ENCODE data around the gene IFNL1.
"Not testable (repeated sequence)": the region's sequence is repeated elsewhere in the genome, so short reads cannot be mapped to it uniquely, and the experiment has no call there.

The IFNL1 gene

GRCh38 chr19:39334444-39334976, 38.3 kb downstream of the IFNL1 start:
- no peak for DNase-seq

DNA sequence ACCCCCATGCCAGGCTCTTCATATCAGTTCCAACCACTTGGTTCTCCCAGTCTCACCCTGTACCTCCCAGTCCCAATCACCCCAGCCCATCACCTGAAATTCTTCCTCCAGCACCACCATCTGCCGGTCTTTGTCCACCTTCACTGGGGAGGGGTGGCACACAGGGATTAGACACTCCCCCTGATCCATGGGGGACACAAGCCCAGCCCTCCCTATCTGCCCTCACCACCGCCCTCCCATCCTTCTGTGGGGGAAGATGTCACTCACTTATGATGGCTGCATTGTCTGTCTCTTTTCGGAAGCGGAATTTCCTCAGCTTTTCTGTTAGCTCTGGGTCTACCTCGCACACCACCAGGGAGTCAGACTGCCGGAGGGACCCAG, 39.0 kb downstream of the IFNL1 start:
- no peak for DNase-seq

DNA sequence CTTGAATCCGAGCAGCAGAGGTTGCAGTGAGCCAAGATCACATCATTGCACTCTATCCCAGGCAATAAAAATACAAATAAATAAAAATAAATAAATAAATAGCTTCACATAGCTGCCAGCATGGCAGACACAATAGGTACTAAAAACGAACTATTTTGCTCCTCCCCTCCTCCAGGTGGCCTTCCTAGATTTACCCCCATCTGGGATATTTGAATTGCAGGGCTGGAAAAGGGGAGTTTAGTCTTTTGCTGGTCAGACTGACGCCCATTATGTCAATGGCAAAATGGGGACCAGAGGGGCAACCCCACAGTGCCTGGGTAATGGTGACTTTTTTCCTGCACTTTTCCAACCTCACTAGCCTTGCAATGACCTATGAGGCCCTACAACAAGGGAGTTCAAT, 40.3 kb downstream of the IFNL1 start:
- no peak for DNase-seq

- DNase-seq = no peak
Measured at GRCh38 chr19:39339674-39340073, 43.5 kb downstream of the IFNL1 start.

- not testable (repeated sequence) for DNase-seq
Measured at GRCh38 chr19:39340156-39340555, 43.9 kb downstream of the IFNL1 start.

DNA sequence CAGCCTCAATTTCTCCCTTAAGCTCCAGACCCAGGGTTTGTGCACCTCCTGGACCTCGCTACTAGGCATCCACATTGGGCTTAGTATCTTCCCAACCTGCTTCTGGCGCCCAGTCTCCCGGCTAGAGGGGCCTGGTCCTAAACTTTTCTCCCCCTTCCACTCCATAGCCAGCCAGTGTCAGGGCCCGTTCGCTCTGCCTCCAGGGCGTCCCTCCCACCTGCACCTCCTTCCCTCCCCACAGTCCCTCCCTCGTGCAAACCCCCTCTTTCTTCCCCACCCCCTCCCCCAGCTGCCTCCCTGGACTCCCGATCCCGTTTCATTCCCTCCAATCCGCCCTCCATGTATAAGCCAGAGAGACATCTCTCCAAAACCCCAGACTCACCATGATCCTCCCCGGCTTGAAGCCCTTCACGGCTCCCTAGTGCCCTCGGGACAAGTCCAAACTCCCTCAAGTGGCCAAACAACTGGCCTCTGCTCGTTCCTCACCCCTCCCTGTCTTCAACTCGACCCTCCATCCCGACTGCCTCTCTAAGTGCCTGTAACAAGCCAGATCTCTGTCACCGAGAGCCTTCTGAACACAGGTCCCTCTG, 45.0 kb downstream of the IFNL1 start:
- peak in 1 of 2 donors; percentile 30 for DNase-seq

GRCh38 chr19:39341719-39342604, 45.8 kb downstream of the IFNL1 start, which contains the start of gene SAMD4B:
TSS of gene SAMD4B (plus strand) at chr19:39342421. CDS start at chr19:39356894, 14,473 bp downstream.
- peak; percentile 97 to 98 for DNase-seq

GRCh38 chr19:39342647-39343305, 46.6 kb downstream of the IFNL1 start:
- DNase-seq = no peak

GRCh38 chr19:39345956-39346355, 49.7 kb downstream of the IFNL1 start:
- DNase-seq = no peak

GRCh38 chr19:39347332-39348164, 51.3 kb downstream of the IFNL1 start:
- DNase-seq = no peak
